HG02571 (cell line): Measurements from ENCODE around the gene ALOX15B.
"Not testable (repeated sequence)": the region's sequence is repeated elsewhere in the genome, so short reads cannot be mapped to it uniquely, and the experiment has no call there.

Experiments
- ATAC-seq: cut with Tn5 transposase; IDR thresholded peaks from one replicate; pipeline ENCODE4 v1.9.1; 2021; ENCODE audit warnings: mild to moderate bottlenecking, moderate library complexity; ENCODE audit not compliant: unreplicated experiment

The ALOX15B gene

DNA sequence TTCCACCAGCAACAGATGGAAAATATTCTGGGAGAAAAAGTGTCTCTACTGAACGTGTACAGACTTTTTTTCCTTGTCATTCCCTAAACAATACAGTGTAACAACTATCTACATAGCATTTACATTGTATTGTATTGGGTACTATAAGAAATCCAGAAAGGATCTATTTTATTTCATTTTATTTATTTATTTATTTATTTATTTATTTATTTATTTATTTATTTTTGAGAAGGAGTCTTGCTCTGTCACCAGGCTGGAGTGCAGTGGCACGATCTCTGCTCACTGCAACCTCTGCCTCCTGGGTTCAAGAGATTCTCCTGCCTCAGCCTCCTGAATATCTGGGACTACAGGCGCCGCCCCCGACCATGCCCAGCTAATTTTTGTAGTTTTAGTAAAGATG lies 39.1 kb downstream of the ALOX15B start:
- ATAC-seq, result not testable (repeated sequence)

- no peak for ATAC-seq
Measured at GRCh38 chr17:8079291-8080207, 40.7 kb downstream of the ALOX15B start.

GRCh38 chr17:8080208-8080798 lies 41.4 kb downstream of the ALOX15B start:
- no peak for ATAC-seq

GRCh38 chr17:8080799-8081219 lies 42.0 kb downstream of the ALOX15B start:
- no peak for ATAC-seq

GRCh38 chr17:8081876-8082275 lies 43.0 kb downstream of the ALOX15B start:
- ATAC-seq, result no peak

DNA sequence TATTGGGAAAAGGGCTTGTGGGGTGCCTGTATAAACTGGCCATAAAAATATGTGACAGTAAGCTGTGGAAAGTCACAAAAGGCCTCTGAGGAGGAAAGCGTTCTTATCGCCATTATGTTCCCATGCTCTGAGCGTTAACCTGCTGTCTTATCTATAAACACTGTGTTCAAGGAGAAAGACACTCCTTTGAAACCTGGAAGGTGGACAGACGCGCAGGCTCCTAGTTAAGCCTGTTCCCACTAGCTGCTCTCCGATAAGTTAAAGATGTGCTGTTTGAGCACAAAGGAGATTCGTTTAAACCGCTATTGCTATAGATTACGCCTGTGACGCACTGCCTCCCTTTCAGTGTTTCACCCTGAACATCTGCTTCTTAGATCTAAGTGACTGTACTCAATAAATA lies 43.4 kb downstream of the ALOX15B start:
- ATAC-seq, result no peak

DNA sequence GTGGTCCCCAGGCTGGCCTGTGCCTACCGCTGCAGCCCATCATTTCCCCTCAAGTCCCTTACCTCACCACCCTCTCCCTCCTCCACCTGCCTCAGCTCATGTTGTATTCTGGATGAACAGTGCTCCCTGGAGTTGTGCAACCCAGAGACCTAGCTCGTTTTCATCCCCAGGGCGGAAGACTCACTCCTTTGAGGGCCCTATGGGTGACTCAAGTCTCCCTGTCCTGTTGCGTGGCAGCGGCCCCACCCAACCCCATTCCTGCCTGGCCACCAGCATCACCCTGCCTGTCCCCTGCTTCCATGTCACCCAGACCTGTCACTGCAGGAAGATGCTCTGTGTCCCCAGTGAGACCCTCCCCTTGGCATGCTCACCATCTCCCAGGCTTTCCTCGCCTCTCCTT lies 45.4 kb downstream of the ALOX15B start:
- ATAC-seq, result no peak

DNA sequence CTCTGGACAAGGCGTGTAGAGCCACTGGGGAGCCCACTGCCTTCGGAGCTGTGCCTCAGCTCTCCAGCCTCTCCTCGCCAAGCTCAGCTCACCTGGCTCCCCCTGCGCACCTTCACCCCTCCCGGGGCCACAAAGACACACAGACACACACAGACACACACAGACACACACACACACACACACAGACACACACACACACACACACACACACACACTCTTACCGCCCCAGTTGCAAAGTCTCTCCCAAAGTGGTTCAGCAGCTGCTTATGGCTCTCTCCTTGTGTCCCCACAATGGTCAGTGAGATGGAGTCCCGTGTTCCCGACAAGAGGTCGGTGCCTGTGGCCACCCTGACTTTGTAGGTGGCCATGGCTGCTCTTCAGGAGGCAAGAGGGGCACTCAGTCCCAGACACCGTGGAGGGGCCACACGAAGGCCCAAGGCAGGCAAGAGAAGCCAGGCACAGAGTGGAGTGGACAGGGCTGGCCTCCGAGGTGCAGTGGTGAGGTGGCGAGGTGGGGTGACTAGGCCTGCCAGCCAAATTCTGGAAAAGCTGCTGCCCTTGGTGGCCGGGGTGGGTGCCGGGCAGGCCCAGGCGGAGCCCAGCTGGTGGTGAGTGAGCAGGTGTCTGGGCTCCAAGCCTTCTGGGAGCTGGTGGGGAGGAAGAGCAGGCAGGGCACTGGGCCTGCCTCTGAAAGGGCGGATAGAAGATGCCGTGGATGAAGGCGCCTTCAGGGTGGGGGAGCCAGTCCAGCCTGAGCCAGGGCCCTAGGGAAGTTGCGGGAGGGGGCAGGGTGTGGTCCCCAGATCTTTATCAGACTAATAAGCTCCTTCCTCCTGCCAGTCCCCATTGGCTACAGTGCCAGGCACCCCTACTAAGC lies 48.5 kb downstream of the ALOX15B start, which contains the start of gene ALOX12B:
ALOX12B (minus strand) TSS at position 642 of the 877 bp plus-strand sequence; CDS start at position 368, 274 bp downstream.
- no peak for ATAC-seq

DNA sequence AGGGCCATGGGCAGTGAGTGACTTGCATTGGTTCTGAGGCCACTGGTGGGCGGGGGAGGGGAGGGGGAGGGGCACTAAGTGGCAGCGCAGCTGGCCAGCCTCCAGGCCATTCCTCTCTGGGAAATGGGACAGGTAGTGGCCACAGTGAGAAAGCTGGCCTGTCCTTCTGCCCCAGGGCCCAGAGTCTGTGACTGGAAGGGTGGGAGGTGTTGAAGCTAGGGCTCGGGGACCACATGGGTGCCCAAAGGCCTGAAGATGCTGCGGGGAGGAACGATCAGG lies 49.0 kb downstream of the ALOX15B start:
- ATAC-seq, result no peak

DNA sequence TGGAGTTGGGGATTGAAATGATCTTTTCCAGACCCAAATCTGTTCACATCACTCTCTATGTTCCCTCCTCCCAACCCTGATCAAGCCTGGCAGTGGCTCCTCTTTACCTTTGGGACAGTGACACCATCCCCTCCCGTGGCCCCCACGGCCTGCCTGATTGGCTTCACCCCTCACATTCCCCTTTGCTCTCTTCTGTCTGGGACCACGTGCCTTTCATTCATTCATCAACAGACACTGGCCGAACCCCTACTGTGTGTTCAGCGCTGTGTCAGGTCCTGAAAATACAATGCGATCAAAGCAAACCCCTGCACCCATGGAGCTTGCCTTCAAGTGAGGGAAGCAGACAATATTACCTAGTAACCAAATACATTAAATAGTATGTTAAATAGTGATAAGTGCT lies 50.9 kb downstream of the ALOX15B start:
- ATAC-seq, result no peak

- ATAC-seq, result no peak
Measured at GRCh38 chr17:8091033-8091687, 52.3 kb downstream of the ALOX15B start.

DNA sequence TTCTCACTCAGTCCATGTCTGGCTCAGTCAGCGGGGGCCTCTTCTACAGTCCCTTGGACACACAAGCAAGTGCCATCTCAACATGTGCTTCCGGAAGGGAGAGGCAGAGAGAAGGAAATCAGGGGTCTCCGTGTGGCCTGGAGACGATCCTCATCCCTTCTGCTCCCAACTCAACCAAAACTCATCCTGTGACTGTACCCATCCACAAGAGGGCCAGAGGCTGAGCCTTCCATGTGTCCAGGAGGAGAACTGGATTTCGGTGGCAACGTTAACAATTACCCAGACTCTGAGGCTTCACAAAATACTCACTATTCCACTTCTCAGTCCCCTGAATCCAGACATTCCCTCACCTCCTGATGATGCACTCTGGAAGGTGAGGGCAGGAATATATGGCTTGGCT lies 56.5 kb downstream of the ALOX15B start:
- no peak for ATAC-seq

GRCh38 chr17:8096541-8096940 lies 57.7 kb downstream of the ALOX15B start:
- ATAC-seq, result no peak
